Measurements from ENCODE around the gene MAPK11. TPM values are rescaled to one million over a fixed set of nuclear protein-coding genes. Genes with fewer than 3 reads are reported as not detected.

The MAPK11 gene
- total RNA-seq, 1 experiment from 2014 or later, result 18.0 TPM

DNA sequence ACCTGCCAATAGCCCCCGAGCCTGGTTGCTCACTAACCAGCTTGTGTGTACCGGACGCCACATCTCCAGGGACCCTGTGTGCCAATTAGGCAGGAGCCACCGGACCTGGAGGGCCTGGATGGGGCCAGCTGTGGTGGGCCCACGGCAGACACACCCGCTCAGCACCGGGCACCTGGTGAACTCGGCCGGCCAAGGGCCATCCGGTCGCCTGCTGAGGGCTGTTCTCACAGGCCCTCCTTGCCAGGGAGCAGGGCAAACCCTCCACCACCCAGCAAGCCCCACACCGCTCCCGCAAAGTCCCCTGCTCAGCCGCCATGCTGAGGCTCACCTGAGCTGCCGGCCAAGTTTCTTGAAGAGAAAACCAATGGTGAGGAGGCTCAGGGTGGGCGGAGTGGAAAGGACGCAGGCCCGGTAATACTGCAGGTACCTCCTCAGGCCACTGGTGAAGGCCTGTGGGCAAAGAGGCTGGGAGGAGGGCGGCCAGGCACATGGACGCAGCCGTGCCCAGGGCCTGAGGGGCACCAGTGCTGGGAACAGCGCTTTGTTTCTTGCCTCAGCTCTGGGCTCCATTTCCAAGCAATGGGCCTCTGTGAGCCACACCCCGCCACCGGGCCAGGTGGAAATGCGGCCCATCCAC, 42.5 kb downstream of the MAPK11 start:
- DNase-seq (ENCODE audit: low read depth), result no peak

DNA sequence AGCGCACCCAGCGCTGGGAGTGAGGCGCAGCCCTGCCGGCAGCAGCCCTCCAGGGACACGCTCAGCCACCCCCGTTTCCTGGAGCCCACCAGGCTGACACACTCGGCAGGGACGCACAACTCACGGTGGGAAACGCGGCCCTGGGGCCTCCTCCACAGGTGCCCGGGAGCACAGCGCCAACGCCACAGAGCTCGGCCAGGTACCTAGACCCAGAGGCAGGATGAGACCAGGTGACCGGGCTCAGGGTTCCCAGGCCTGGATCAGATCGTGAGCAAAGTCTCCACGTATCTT, 43.4 kb downstream of the MAPK11 start:
- no peak for DNase-seq (ENCODE audit: low read depth)

GRCh38 chr22:50226063-50226874, 43.9 kb downstream of the MAPK11 start:
- no peak for DNase-seq (ENCODE audit: low read depth)

DNA sequence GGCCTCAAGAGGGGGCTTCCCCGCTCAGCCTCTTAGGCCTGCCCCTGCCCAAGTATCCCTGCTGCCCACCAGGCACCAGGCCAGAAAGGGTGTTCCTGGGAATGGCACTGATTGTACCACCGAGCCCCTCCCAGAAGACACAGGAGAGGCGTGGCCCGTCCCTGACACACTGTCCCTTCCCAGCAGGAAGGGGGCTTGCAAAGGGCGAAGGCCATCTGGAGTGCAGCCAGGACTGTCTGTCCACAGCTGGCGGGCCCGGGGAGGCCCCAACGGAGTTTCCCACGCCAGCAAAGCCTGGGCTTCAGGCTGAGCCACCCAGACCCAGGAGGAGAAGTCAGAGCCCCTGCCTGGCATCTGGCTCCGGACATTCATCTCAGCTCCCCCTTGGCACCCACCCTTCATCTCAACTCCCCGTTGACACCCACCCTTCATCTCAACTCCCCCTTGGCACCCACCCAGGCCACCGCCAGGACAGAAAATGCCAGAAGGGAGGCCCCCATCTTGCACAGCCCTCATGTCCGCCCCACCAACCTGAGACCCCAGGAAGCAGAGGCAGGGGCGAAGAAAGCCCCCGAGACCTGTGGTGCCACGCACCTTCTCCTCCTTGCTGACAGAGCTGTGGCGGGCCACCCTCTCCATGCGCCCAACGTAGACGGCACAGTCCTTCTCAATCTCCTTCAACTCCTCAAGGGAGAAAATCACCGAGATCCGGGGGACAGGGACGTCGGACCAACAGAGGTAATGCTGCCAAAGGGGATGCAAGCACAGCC, 44.8 kb downstream of the MAPK11 start:
- no peak for DNase-seq (ENCODE audit: low read depth)

GRCh38 chr22:50224071-50224470, 46.1 kb downstream of the MAPK11 start:
- no peak for DNase-seq (ENCODE audit: low read depth)

- no peak for DNase-seq (ENCODE audit: low read depth)
Observed at GRCh38 chr22:50222508-50222907, 47.7 kb downstream of the MAPK11 start.

DNA sequence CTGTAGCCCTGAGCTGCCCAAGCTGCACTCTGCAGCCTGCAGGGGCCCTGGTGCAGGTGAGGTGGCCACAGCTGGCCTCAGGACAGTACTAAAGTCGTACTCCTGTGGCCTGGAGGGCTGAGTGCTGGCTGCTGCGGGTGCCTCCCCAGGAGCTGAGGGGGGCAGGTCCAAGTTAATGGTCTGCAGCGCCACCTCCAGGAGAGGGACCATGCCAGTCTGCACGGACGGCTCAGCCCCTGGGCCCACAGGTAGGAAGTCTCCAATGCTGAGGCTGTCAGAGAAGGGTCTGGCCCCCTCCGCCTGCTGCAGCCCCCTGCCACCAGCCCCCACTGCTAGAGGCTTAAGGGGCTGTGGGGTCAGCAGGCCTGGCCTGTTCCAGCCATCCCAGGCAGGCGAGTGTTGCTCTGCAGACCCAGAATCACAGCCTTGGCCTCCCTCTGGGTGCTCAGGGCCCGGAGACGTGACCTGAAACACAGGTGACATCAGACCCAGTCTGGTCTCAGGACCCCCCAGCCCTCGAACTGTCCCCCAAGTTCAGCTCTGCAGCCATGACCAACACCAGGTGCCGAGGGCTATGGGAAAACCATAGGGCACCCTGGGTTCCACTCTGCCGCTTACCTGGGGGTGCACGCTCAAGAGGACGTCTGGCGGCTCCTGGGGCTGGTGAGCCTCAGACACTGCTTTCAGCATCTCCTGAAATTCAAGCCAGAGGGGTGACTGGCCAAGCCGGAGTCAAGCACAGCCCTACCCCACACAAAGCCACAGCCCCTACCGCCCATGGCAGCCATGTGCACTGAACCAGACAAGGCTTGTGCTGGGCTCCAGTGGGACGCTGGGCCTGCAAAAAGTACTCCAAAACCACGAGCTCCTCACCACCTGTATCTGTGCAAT, 48.5 kb downstream of the MAPK11 start:
- DNase-seq (ENCODE audit: low read depth), result no peak

- DNase-seq (ENCODE audit: low read depth), result no peak
Observed at GRCh38 chr22:50220603-50221409, 49.4 kb downstream of the MAPK11 start.

DNA sequence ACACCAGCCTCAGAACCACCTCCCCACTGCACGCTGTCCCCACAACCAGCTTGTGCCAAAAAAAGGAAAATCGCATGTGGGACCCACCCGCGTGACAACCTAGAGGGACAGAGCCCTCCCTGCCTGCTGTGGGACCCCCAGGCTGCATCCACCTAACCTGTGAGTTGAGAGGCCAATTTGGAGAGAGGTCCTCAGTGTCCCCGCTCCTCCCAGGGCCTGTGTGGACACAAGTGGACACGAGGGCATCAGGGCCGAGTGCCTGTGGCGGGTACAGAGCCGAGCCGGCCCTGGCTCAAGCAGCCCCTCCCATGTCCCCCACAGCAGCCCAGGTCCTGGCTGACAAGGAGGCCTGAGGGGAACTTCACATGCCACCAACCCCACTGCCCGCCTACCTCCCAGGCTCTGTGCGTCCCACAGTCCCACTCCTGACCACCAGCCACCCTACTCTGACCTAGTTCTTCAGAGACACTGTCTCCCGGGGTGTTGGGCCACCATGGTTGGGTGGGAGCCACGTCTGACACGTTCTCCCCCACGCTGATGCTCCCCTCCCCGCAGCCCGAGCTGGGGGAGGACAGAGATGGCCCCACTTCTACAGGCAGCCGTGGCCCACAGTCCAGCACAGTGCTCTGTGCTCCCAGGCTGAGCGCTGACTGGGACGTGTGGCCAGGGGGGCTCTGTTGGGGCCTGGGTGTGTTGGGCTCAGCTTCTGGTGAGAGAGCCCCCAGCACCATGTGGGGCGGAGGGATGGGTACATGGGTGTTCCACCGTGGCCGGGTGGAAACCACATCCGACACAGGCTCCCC, 50.2 kb downstream of the MAPK11 start:
- DNase-seq (ENCODE audit: low read depth), result no peak

- DNase-seq (ENCODE audit: low read depth), result peak; percentile 43
Observed at GRCh38 chr22:50218996-50219727, 51.0 kb downstream of the MAPK11 start.

- no peak for DNase-seq (ENCODE audit: low read depth)
Observed at GRCh38 chr22:50218153-50218995, 51.8 kb downstream of the MAPK11 start.

DNA sequence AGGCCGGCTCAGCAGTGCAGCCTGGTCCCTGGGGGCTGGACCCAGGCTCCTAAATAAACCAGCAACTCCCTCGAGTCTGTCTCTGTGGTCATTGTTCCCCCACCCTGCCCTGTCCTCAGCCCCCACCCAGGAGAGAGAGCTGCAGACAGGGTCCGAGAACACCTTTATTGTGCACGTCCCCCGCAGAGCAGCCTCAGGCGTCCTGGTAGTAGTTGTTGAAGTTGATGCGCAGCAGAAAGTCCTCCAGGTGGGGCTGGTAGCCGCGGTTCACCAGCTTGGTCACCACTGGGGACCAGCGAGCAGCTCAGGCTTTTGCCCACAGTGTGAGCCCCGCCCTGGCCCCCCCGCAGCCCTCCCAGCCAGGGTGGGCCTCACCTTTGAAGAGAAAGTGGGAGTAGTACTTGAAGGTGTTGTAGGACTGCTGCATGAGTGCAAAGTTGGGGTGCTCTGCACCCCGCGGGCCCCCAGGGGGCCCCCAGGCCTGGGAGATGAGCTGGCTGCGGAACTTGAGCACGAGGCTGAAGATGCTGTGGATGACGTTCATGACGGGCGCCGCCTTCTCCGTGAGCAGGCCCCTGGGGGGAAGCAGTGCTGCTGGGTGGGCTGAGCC, 52.5 kb downstream of the MAPK11 start:
- DNase-seq (ENCODE audit: low read depth), result no peak

- no peak for DNase-seq (ENCODE audit: low read depth)
Observed at GRCh38 chr22:50216684-50217520, 53.3 kb downstream of the MAPK11 start.

DNA sequence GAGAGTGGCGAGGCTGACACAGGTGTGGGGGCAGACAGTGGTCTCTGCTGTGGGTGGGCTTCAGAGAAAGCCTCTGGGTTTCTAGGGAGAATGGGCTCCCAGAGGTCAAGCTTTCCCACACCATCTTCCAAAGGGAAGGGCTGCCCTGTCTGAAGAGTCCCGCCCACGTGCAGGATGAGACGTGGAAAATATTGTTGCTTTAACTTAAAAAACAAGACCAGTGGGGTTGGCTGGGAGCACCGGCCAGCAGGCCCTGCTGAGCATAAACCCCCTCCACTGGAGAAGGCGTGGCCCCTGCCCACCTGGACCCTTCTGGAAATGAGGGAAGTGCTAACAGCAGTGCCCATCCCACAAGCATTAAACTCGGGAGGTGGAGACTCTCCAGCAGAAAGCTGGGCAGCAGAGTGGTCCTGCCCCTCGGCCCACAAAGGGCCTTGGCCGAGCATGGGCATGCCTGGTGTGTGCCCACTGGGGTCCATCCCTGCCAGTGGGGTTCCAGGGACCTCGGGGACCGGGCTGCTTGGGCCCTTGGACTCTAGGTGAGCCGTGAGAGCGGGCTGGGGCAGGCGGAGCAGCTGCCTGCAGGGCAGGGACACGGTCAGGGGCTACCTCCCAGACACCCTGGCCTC, 54.0 kb downstream of the MAPK11 start:
- DNase-seq (ENCODE audit: low read depth), result no peak

DNA sequence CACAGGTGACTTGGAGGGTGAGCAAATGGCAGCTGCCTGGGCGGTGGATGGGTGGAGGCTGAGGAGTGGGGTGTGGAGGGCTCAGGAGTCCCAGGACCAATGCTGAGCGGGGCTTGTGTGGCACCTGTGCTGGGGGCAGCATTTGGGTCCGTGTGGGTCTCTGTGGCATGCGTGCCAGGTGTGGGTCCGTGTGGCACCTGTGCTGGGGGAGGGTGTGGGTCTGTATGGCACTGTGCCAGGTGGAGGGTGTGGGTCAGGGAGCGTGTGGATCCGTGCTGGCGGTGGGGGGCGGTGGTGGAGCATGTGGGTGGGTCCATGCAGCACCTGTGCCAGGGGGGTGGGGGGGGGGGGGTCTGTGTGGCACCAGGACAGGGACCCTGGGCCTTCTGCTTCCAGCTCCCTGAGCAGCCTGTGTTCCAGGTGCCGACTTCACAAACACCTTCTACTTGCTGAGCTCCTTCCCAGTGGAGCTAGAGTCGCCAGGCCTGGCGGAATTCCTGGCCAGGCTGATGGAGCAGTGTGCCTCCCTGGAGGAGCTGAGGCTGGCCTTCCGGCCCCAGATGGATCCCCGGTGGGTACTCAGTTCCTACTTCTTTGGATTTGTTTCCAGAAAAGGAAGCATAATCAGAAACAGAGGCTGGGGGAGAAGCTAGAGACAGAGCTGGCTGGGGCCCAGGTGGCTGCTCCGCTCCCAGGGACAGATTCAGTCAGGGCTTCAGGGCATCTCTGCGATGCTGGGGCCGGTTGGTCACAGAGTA, 54.7 kb downstream of the MAPK11 start:
- no peak for DNase-seq (ENCODE audit: low read depth)

Measured in HT1080 (cell line).